Posterior cingulate gyrus (tissue), 11 donors: ENCODE measurements around the gene TIMM29.
A peak's percentile ranks its signal among the peaks of the same experiment; 100 is the strongest.
"Not testable (repeated sequence)": the region's sequence is repeated elsewhere in the genome, so short reads cannot be mapped to it uniquely, and the experiment has no call there.

Experiments used
- DNase-seq, 10 donors: peaks; one replicate each; pipeline versions ENCODE4 v3.0.0 to v3.0.0-alpha.2; 2020 to 2021; ENCODE audit warnings: mixed read lengths in 3 of 10
- intact Hi-C: fragments of 100-400 bp; cut with DNase I; formaldehyde crosslinking; loops from one replicate; pipeline ENCODE4 v1.15.1; 2023

The TIMM29 gene

GRCh38 chr19:10935371-10936059 lies 6.9 kb downstream of the TIMM29 start:
- DNase-seq = no peak
- intact Hi-C loops = no loop called here

DNA sequence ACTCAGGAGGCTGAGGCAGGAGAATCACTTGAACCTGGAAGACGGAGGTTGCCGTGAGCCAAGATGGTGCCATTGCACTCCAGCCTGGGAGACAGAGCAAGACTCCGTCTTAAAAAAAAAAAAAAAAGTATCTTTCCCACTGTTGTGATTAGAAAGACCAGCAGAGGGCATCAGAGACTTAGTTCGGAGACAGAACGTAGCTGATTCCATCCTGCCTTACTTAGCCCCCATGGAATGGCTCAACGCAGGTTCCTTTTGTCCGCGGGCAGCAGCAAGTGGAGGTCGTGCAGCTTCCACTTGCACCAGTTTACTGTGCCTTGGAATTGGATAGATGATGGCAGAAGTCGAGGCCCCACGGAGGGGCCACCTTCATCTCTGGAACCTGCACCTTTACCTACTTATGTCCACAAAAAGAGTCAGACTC lies 8.1 kb downstream of the TIMM29 start:
- intact Hi-C loops = no loop called here

GRCh38 chr19:10941649-10942048 lies 13.0 kb downstream of the TIMM29 start:
- DNase-seq = not testable (repeated sequence)
- intact Hi-C loops = loop anchor here (10.0 kb wide), 1 partner anchor 193 kb away; no protein-coding TSS in a partner anchor

More for the DNA sequence above, 8.1 kb downstream of the TIMM29 start:
- peak in 2 of 10 donors; percentile 31 to 87 for DNase-seq

DNA sequence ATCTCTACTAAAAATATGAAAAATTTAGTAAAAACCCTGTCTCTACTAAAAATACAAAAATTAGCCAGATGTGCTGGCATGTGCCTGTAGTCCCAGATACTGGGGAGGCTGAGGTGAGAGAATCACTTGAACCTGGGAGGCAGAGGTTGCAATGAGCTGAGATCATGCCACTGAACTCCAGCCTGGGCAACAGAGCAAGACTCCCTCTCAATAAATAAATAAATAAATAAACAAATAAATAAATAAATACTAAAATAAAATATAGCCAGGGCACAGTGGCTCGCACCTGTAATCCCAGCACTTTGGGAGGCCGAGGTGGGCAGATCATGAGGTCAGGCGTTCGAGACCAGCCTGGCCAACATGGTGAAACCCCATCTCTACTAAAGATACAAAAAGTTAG lies 14.8 kb downstream of the TIMM29 start:
- DNase-seq = not testable (repeated sequence)
- intact Hi-C loops = loop anchor here (10.0 kb wide), 1 partner anchor 191 kb away; no protein-coding TSS in a partner anchor

DNA sequence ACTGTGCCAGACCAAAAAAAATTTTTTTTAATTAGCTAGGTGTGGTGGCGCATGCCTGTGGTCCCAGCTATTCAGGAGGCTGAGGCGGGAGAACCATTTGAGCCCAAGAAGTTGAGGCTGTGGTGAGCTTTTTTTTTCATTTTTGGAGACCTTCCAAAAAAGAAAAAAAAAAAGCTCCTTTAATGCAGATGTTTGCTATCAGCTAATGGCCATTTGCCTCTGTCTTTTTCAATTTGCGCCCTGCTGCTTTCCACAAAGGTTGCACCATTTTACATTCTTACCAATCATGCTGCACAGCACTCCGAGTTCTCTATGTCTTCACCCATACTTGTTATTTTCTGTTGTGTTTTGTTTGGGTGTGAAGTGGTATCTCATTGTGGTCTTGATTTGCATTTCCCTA lies 16.7 kb downstream of the TIMM29 start:
- intact Hi-C loops = loop anchor here (10.0 kb wide), 1 partner anchor 190 kb away; no protein-coding TSS in a partner anchor
- DNase-seq = no peak

- intact Hi-C loops = loop anchor here (10.0 kb wide), 1 partner anchor 188 kb away; no protein-coding TSS in a partner anchor
- no peak for DNase-seq
These were observed 18.5 kb downstream of the TIMM29 start for GRCh38 chr19:10946958-10947657.

- intact Hi-C loops = no loop called here
- peak in 1 of 10 donors; percentile 53 for DNase-seq
These were observed 24.2 kb downstream of the TIMM29 start for GRCh38 chr19:10952809-10953208.

GRCh38 chr19:10959277-10959968 lies 30.8 kb downstream of the TIMM29 start:
- DNase-seq, intact Hi-C loops: not testable (repeated sequence)

DNA sequence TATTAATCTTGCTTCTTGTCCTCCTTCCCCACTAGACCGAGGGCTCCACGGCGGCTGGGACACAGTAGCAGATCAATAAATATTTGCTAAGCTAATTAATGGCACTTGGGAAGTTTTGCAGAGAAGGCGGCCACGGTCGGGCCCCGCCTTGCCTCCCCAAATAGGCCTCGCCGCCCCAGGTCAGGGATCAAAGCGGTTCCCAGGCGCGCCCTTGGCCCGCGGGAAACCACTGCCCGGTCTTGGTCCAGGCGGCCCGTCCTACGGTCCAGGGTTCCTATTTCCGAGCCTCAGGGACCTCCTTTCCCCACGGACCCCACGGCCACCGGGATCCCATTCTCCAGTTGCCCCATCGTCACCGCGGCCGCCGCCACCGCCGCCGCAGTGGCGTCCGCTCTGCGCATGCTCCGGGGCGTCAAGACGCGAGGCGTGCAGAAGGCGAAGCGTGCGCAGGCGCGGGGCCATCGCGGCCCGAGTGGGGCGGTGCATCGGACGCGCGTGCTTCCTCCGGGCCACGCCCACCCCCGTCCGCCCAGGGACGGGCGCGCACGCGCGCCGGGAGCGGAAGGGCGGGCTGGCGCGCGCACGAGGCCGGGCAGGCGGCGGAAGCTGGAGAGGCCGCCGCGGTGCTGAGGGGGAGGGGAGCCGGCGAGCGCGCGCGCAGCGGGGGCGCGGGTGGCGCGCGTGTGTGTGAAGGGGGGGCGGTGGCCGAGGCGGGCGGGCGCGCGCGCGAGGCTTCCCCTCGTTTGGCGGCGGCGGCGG lies 31.9 kb downstream of the TIMM29 start, which contains the start of gene SMARCA4:
Gene SMARCA4, plus strand, starts transcription at position 717 of the 759 bp plus-strand sequence. CDS start 23,122 bp downstream, outside the sequence.
- DNase-seq = peak; percentile 88 to 99 (median 94)
- intact Hi-C loops = loop anchor here (1.0 kb wide), 1 partner anchor 32 kb away; the partner anchor contains the start of genes TIMM29 and YIPF2

DNA sequence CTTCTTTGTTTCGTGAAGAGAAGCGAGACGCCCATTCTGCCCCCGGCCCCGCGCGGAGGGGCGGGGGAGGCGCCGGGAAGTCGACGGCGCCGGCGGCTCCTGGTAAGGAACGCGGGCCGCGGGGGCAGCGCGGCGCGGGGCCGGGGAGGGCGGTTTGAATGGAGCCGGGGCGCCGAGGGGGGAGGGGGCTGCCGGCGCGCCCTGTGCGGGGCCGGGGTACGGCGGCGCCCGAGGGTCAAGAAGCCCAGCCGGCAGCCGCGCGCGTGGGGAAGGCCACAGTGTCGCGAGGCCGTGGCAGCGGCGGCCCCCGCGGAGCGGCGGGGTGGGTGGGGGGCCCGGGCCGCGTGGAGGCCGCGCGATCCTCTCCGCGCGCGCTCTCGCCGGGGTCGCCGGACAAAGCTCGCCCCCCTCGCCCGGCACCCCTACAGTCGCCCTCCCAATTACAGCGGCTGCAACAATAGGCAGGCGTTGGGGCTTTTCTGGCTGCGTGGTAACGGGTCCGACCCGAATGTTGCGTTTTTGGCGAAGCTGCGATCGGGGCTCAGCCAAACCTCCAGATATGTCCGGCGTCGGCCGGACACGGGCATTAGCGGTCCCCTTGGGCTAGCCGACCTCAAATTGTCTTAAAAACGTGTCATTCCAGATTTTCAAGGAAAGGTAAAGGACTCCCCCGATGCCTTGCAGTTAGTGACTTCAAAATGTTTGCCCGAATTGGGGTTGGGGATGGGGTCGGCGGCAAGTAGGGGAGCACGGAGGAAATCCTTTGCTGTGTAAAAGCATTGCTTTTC lies 32.7 kb downstream of the TIMM29 start:
- peak in 8 of 10 donors; percentile 3 to 94 (median 50) for DNase-seq
- intact Hi-C loops = no loop called here

- no peak for DNase-seq
- intact Hi-C loops = no loop called here
These were observed 34.3 kb downstream of the TIMM29 start for GRCh38 chr19:10962863-10963262.

GRCh38 chr19:10963865-10964264 lies 35.3 kb downstream of the TIMM29 start:
- intact Hi-C loops = no loop called here

DNA sequence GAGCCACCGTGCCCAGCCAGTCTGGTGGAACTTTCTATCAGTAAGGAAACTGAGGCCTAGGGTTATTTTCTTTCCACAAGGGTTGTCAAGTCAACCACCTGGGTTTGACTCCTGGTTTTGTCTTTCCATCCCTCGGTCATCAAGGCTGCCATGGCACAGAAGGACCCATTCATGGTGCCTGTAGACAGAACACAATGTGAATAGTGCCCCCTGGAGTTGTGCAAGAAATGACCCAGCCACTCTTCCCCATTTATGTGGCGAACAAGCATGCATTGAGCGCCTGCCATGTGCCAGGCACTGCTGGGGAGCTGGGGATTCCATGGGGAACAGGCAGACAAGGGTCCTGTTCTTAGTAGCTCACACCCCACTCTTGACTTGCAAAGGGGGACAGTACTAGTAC lies 36.3 kb downstream of the TIMM29 start:
- DNase-seq = no peak
- intact Hi-C loops = no loop called here

More at GRCh38 chr19:10963865-10964264, 35.3 kb downstream of the TIMM29 start:
- no peak for DNase-seq

DNA sequence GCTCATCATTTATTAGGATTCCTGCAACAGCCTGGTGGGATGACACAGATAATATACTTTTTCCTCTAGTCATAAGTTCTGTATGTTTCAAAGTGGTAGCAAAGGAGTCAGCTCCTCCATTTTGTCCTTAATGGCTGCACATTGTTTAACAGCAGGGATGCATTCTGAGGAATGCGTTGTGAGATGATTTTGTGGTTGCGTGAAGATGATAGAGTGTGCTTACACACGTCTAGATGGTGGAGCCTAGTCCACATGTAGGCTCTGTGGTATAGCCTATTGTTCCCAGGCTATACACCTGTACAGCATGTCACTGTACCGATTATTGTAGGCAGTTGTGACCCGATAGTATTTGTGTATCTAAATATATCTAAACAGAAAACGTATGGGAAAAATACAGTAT lies 36.8 kb downstream of the TIMM29 start:
- intact Hi-C loops = no loop called here
- no peak for DNase-seq

DNA sequence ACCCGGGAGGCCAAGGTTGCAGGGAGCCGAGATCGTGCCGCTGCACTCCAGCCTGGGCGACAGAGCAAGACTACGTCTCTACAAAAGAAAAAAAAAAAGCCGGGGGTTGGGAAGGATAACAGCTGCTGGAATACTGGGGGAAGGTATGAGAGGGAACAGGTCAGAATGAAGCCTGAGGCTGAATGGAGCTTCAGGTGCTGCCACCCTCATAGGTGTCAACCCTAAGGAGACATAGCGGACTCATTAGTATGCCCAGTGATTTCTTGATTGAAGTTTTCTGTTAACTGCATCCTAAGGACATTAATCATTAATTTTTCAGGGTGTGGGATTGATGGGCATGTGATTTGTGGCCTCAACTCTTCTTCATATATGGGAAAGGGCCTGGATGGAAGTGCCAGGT lies 38.2 kb downstream of the TIMM29 start:
- intact Hi-C loops = no loop called here
- DNase-seq = no peak

DNA sequence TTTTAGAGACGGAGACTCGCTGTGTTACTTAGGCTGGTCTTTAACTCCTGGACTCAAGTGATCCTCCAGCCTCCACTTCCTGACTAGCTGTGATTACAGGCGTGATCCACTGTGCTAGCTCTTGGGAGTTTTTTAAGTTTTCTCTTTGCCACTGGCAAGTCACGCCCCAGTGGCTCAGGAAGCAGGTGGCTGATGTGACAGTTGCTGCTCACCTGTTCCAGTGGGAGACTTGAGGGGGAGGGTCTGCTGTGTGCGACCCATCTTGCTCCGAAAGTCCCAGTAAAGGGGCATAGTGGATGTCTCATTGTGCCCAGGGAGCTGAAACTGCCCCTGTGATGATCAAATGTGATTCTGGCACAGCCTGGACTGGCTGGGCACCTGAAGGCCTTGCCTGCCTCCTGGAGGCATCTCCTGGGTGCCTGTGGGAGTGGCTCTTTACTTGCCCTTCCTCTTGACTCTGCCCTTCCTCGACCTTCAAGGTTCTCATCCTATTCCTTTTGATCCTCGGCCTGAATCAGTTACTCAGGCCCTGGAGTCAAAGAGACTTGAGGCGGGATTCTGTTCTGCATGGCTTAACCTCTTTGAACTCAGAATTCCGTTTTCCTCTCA lies 40.0 kb downstream of the TIMM29 start:
- no peak for DNase-seq
- intact Hi-C loops = no loop called here

DNA sequence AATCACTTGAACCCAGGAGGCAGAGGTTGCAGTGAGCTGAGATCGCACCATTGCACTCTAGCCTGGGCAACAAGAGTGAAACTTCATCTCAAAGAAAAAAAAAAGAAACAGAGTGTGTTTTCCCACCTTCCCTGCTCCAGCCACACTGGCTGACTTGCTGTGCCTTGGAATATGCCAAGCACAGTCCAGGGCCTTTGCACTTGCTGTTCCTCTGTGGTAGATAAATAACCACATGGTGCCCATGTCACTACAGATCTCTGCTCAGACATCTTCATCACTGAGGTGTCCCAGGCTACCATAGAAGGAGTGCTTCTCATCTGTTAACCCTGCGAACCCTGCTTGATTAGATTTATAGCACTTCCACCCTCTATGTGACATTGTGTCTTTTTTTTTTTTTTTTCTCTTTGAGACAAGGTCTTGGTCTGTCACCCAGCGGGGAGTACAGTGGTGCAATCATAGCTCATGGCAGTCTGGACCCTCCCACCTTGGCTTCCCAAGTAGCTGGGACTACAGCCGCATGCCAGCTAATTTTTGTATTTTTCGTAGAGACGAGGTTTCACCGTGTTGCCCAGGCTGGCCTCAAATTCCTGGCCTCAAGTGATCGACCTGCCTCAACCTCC lies 42.6 kb downstream of the TIMM29 start:
- intact Hi-C loops = no loop called here

GRCh38 chr19:10975374-10976130 lies 46.9 kb downstream of the TIMM29 start:
- intact Hi-C loops = no loop called here
- no peak for DNase-seq

More for the DNA sequence above, 42.6 kb downstream of the TIMM29 start:
- no peak for DNase-seq
